ENCODE results near the gene NET1. TPM values are rescaled to one million over a fixed set of nuclear protein-coding genes. Genes with fewer than 3 reads are reported as not detected.

Gene NET1
- total RNA-seq, 1 experiment from 2014 or later = 13.0 TPM

- DNase-seq (ENCODE audit: low spot score) = no peak
These were observed 89.7 kb downstream of the NET1 start for GRCh38 chr10:5502061-5502521.

- DNase-seq (ENCODE audit: low spot score) = no peak
These were observed 90.5 kb downstream of the NET1 start for GRCh38 chr10:5502571-5503476.

DNA sequence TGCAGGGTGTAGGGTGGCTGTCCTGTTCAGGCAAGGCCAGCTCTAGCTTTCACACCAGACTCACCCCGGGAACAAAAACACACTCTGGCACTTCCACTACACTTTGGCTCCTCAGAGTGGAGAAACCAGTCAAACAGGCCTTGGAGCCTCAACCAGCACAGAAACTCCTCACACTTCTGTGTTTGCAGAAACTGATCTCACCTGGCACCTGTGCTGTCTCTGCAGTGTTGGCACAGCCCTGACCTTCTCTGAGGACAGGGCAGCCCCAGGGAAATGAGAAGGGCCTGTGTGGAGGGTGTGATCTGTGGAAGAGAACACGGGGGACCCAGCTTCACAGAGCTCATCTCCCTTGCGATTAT lies 91.1 kb downstream of the NET1 start:
- no peak for DNase-seq (ENCODE audit: low spot score)

GRCh38 chr10:5504146-5505072 lies 92.1 kb downstream of the NET1 start:
- DNase-seq (ENCODE audit: low spot score) = no peak

GRCh38 chr10:5506246-5506645 lies 93.9 kb downstream of the NET1 start:
- DNase-seq (ENCODE audit: low spot score) = no peak

GRCh38 chr10:5506751-5507648 lies 94.6 kb downstream of the NET1 start:
- DNase-seq (ENCODE audit: low spot score) = no peak

DNA sequence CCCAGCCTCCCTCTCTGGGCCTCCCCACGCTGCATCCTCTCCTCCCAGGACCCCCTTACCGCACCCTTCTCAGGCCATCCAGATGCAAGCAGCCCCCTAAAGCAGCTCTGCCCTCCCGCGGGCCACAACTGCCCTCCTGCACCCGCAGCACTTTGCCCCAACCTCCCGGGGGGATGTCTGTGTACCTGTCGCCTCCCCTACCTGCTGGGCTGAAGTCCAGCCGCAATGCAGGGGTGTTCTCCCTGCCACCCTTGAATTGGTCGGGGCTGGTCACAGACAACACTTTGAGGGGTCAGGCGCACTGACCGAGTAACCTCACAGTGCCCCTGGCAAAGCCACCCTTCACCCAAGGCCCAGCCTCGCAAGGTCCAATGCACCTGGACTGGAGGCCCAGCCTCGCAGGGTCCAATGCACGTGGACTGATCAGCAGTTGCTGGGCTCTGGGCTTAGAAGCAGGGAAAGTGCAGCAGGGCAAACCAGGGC lies 95.3 kb downstream of the NET1 start:
- DNase-seq (ENCODE audit: low spot score) = no peak

DNA sequence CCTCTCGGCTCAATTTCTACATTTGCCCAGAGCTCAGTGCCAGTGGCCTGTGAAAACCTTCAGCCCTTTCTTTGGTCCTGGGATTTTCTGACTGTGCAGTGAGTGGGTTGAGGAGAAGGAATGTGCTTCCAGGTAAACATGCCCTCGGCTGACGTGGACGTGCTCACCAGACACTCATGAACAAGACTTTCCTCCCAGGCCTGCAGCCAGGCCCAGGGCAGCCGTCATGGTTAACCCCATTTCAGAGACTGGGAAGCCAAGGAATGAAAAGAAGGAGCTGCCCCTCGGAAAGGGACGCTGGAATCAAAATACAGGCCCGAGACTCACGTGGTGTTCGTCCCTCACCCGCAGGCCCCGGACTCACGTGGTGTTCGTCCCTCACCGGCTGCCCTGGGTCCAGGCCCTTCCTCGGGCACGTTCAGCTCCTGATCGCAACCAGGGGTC lies 95.8 kb downstream of the NET1 start:
- DNase-seq (ENCODE audit: low spot score) = no peak

Other genes starting within 250 kb of the NET1 start
- 0.08 and 0.12 TPM in 2 replicates for gene AKR1C8, start 227.4 kb upstream of the NET1 start, total RNA-seq (2014; rRNA removed; shearing (Covaris generic))
- not detected in 2 replicates for gene AKR1C4, start 215.7 kb upstream of the NET1 start, total RNA-seq (2014; rRNA removed; shearing (Covaris generic))
- not detected in 2 replicates for gene UCN3, start 47.6 kb upstream of the NET1 start, total RNA-seq (2014; rRNA removed; shearing (Covaris generic))
- gene TUBAL3, start 7.7 kb upstream of the NET1 start, total RNA-seq (2014; rRNA removed; shearing (Covaris generic)) = 0.25 TPM in 1 of 2 replicates, not detected in the other
- gene CALML5, start 87.0 kb downstream of the NET1 start, total RNA-seq (2014; rRNA removed; shearing (Covaris generic)) = not detected in 2 replicates
- not detected in 2 replicates for gene CALML3, start 112.4 kb downstream of the NET1 start, total RNA-seq (2014; rRNA removed; shearing (Covaris generic))